ENCODE measurements around the gene CENPP. TPM values are rescaled to one million over a fixed set of nuclear protein-coding genes. Genes with fewer than 3 reads are reported as not detected.
A peak's percentile ranks its signal among the peaks of the same experiment; 100 is the strongest.

CENPP gene
- total RNA-seq, 1 donor from 2014 or later = 5.7 TPM

DNA sequence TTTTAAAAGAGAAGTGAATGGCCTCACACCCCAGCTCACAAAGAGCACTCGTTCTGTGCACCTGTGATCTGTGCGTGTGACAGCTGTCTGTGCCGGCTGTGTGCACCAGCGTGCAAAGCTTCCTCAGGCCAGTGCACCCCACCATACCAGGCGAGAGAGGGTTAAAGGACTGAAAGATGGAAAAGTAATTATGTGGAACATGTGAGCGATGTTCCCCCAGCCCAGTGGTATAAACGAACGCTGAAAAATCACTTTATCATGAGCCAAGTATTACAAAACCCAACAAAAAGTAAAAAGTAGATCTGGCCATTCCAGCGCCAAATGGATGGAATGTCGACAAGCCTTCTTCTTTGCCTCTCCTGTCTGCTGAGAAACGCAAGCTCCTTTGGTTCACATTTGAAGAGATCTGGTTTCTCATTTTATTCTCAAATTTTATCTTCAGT, 290.5 kb downstream of the CENPP start:
- DNase-seq = no peak
- TF ChIP-seq, protein P1, sequence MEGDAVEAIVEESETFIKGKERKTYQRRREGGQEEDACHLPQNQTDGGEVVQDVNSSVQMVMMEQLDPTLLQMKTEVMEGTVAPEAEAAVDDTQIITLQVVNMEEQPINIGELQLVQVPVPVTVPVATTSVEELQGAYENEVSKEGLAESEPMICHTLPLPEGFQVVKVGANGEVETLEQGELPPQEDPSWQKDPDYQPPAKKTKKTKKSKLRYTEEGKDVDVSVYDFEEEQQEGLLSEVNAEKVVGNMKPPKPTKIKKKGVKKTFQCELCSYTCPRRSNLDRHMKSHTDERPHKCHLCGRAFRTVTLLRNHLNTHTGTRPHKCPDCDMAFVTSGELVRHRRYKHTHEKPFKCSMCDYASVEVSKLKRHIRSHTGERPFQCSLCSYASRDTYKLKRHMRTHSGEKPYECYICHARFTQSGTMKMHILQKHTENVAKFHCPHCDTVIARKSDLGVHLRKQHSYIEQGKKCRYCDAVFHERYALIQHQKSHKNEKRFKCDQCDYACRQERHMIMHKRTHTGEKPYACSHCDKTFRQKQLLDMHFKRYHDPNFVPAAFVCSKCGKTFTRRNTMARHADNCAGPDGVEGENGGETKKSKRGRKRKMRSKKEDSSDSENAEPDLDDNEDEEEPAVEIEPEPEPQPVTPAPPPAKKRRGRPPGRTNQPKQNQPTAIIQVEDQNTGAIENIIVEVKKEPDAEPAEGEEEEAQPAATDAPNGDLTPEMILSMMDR (IDR thresholded peaks at IDR 0.05; ENCODE audit: partially characterized antibody, unreplicated experiment) = no peak
- H3K27me3 Mint-ChIP-seq (ENCODE audit: unreplicated experiment) = peaks cover 5% of the 10 kb centered on the region
- no peak overlapping the region for H3K4me3 Mint-ChIP-seq (ENCODE audit: unreplicated experiment)
- H3K4me1 Mint-ChIP-seq (ENCODE audit: low read depth, unreplicated experiment) = peaks cover 2% of the 10 kb centered on the region
- H3K36me3 Mint-ChIP-seq (ENCODE audit: unreplicated experiment) = peaks cover 4% of the 10 kb centered on the region
- no peak overlapping the region for H3K27ac Mint-ChIP-seq (ENCODE audit: unreplicated experiment)
- H3K9me3 Mint-ChIP-seq (ENCODE audit: unreplicated experiment) = no peaks in the 10 kb centered on the region

DNA sequence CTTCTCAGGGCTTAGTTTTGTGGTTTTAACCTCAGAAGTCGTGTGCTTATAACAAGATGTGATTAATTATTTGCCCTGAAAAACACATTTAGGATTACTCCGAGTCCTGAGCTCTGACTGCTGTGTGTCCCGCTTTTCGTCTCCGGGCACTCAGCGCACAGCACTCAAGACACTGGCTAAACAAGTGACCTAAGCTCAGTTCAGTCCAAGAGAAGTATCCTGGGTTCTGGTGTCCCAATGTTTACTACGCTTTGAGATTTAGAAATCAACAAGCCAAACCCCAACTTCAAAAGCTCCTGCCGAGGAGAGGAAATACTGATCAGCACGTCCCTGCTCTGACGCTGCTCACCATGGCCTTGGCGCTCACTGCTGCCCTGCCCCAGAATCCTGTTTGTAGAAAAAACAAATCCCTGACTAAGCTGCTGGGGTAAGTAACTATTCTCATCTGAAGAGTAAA, 290.9 kb downstream of the CENPP start:
- no peak for DNase-seq
- TF ChIP-seq, protein P1 (IDR thresholded peaks at IDR 0.05; ENCODE audit: partially characterized antibody, unreplicated experiment) = no peak
- Mint-ChIP-seq H3K9me3 (ENCODE audit: unreplicated experiment) (no peaks in the 10 kb centered on the region), H3K27me3 (ENCODE audit: unreplicated experiment) (peaks cover 5% of the 10 kb centered on the region), H3K4me3 (ENCODE audit: unreplicated experiment) (no peak overlapping the region), H3K27ac (ENCODE audit: unreplicated experiment) (no peak overlapping the region), H3K36me3 (ENCODE audit: unreplicated experiment) (peaks cover 4% of the 10 kb centered on the region), H3K4me1 (ENCODE audit: low read depth, unreplicated experiment) (peaks cover 2% of the 10 kb centered on the region)

DNA sequence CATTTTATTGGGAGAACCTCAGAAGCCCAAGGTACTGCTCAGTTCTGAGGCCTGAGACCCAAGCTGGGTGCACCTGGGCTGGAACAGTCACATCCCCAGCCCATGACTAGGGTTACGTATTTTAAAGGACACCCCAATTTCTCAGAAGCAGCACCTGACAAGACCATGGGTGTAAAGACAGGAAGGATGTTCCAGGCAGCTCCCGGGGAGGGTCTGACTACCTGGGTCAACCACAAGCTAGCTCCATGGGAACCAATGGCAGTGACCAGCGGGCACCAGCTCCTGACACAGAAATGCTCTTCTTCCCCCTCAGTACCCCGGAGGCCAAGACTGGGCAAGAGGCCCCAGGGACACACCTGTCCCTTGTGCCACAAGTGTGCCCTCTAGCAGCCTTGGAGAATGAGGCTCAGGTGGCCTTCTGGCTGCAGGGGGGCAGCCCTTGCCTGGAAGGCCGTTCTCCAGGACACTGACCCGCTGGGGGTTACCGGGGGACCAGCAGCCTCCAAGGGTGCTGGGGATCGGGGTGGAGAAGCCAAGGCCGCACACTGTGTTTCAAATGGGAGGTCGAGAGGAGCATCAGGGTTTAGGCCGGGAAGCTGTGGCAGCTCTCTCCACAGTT, 291.6 kb downstream of the CENPP start:
- H3K9me3 Mint-ChIP-seq (ENCODE audit: unreplicated experiment) = no peaks in the 10 kb centered on the region
- peak overlapping the region; percentile 33 for H3K27ac Mint-ChIP-seq (ENCODE audit: unreplicated experiment)

DNA sequence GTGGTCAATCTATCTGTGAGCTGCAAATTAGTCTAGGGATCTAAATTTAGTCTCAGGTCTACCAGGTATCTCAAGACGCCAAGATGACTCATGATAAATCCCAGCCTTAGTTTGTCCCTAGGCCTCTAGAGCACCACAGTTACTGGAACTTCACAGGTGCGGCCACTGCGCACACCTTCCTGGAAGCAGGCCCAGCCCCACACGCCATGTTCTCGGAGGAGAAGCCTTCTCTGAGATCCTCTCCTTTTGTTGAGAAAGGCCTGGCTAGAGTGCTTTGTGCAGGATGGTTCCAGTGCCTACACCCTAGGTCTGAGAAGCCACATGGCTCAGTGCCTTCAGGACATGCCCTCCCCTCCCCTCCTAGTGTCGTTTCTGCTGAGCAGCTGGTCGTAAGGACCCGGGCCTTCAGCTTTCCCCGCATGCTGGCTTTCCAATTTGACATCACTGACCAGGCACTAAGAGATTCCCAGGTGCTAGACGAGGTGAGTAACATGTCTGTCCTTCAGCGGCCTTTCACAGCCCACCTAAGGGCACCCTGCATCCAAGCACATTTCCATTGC, 292.3 kb downstream of the CENPP start:
- Mint-ChIP-seq H3K36me3 (ENCODE audit: unreplicated experiment) (no peaks in the 10 kb centered on the region), H3K4me3 (ENCODE audit: unreplicated experiment) (no peak overlapping the region), H3K9me3 (ENCODE audit: unreplicated experiment) (no peaks in the 10 kb centered on the region), H3K27me3 (ENCODE audit: unreplicated experiment) (peaks cover 2% of the 10 kb centered on the region), H3K27ac (ENCODE audit: unreplicated experiment) (peak overlapping the region; percentile 33), H3K4me1 (ENCODE audit: low read depth, unreplicated experiment) (no peaks in the 10 kb centered on the region)
- DNase-seq = no peak
- TF ChIP-seq, protein P1 (IDR thresholded peaks at IDR 0.05; ENCODE audit: partially characterized antibody, unreplicated experiment) = no peak

More for the DNA sequence above, 291.6 kb downstream of the CENPP start:
- Mint-ChIP-seq H3K4me3 (ENCODE audit: unreplicated experiment) (no peak overlapping the region), H3K27me3 (ENCODE audit: unreplicated experiment) (peaks cover 3% of the 10 kb centered on the region), H3K4me1 (ENCODE audit: low read depth, unreplicated experiment) (peaks cover 2% of the 10 kb centered on the region), H3K36me3 (ENCODE audit: unreplicated experiment) (peaks cover 2% of the 10 kb centered on the region)
- TF ChIP-seq, protein P1 (IDR thresholded peaks at IDR 0.05; ENCODE audit: partially characterized antibody, unreplicated experiment) = no peak
- no peak for DNase-seq

DNA sequence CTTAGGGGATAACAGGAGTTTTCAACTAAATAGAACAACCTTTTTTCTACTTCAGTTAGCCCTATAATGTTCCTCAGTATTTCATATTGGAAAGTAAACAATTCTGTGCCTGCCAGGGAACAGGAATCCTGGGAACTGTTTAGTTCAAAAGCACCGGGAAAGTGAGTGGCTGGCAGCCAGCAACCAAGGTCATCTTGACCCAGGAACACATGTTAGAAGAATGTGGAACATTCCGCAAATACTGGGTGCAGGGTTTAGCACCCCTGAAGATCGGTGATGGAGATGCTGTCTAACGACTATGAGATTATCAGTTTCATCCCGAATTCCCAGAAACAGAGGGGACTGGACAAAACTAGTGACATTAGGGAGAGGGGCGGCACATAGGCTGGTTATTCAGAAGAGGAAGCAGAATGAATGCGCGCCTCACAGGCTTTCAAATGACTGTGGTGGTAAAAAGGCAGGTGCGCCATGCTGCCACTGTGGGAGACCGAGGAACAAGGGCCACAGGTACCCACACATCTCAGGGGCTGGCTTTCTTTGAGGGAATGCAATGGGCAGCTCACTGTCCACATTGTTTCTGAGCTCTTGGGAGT, 293.0 kb downstream of the CENPP start:
- peaks cover 2% of the 10 kb centered on the region for H3K27me3 Mint-ChIP-seq (ENCODE audit: unreplicated experiment)
- TF ChIP-seq, protein P1 (IDR thresholded peaks at IDR 0.05; ENCODE audit: partially characterized antibody, unreplicated experiment) = no peak
- no peaks in the 10 kb centered on the region for H3K4me1 Mint-ChIP-seq (ENCODE audit: low read depth, unreplicated experiment)
- DNase-seq = no peak
- no peaks in the 10 kb centered on the region for H3K9me3 Mint-ChIP-seq (ENCODE audit: unreplicated experiment)
- H3K4me3 Mint-ChIP-seq (ENCODE audit: unreplicated experiment) = no peak overlapping the region
- no peak overlapping the region for H3K27ac Mint-ChIP-seq (ENCODE audit: unreplicated experiment)
- H3K36me3 Mint-ChIP-seq (ENCODE audit: unreplicated experiment) = no peaks in the 10 kb centered on the region
